Thoracic aorta (tissue), 2 donors: ENCODE results near the gene RAET1E. TPM values are rescaled to one million over a fixed set of nuclear protein-coding genes. Genes with fewer than 3 reads are reported as not detected.
"Not testable (repeated sequence)": the region's sequence is repeated elsewhere in the genome, so short reads cannot be mapped to it uniquely, and the experiment has no call there.

Experiments used
- ATAC-seq: fragments of 150-250 bp; one replicate; pipeline ENCODE4 v1.8.0; 2017; ENCODE audit warnings: low read depth; ENCODE audit not compliant: insufficient number of reproducible peaks, low FRiP score
- DNase-seq: peaks from one replicate; pipeline ENCODE4 v3.0.0-alpha.2; 2020; ENCODE audit warnings: low spot score
- H3K27ac ChIP-seq, 2 donors: fragments of 200-600 bp; sonication (generic); 1 replicate in 1 of 2; 2 replicates in 1 of 2; pipeline ENCODE4 v1.5.1; 2016; ENCODE audit warnings: mild to moderate bottlenecking in 2 of 2, moderate library complexity in 2 of 2
- H3K27me3 ChIP-seq: fragments of 200-600 bp; sonication (generic); replicated peaks from 2 replicates; pipeline ENCODE4 v1.6.0; 2016; ENCODE audit warnings: mild to moderate bottlenecking; ENCODE audit not compliant: insufficient read depth
- H3K36me3 ChIP-seq: fragments of 200-600 bp; sonication (generic); one replicate; pipeline ENCODE4 v1.5.1; 2016
- H3K4me1 ChIP-seq, 2 donors: fragments of 200-600 bp; sonication (generic); 1 replicate in 1 of 2; 2 replicates in 1 of 2; pipeline versions ENCODE4 v1.5.1 to v1.6.0; 2016; ENCODE audit warnings: low read depth in 2 of 2, mild to moderate bottlenecking in 1 of 2; ENCODE audit not compliant: control insufficient read depth in 1 of 2
- H3K4me3 ChIP-seq: fragments of 200-600 bp; sonication (generic); 2 replicates; pipeline ENCODE4 v1.5.1; 2016; ENCODE audit warnings: mild to moderate bottlenecking
- H3K9me3 ChIP-seq: fragments of 200-600 bp; sonication (generic); 2 replicates; pipeline ENCODE4 v1.5.1; 2016
- total RNA-seq, 2 donors: library from RNA; depleted of rRNA; stranded (reverse); fragments of >200 nt; gene quantifications; one replicate each; pipeline versions ENCODE4 v1.1.0 to v1.2.3, GENCODE V29; 2016
- TF ChIP-seq, protein P1 (sequence below): fragments of 200-600 bp; sonication (generic); IDR thresholded peaks from one replicate; pipeline ENCODE4 v1.5.1; 2019; ENCODE audit warnings: antibody characterized with exemption

RAET1E gene
- total RNA-seq, 2 donors from 2014 or later = not detected

DNA sequence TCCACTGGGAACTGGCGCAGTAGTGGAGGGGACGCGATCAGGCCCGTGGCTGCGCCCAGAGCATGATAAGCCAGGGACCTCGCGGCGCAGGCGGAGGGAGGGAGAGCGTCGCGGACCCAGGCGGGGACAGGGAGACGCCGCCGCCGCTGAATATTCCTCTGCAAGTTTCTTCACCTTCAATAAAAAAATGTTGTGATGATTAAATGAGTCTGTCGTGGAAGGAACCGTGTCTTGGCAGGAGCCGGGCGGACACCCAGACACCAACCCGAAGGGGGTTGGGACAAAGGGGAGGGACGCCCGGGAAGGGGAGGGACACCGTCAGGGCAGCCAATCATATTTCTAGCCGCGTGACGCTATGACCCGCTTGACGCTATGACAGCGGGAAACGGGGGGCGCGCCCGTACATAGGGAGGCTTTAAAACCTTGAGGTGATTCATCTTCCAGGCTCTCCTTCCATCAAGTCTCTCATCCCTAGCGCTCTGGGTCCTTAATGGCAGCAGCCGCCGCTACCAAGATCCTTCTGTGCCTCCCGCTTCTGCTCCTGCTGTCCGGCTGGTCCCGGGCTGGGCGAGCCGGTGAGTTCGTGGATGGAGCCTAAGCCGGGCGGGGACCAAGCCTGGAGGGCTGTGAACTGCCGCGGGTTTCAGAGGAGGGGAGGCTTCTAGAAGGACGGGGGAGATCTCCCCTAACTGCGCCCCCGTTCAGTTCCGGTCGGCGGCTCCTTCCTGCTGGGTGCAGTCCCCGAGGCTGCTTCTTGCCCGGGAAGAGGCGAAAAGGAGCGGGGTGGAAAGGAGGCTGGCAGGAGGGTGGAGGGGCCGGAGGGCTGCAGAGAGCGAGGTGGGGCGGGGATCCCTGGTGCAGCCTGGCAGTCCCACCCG is 43.9 kb upstream of the RAET1E start, which contains the start of gene ULBP2:
Gene ULBP2, plus strand, starts transcription at position 432 of the 878 bp plus-strand sequence. Its CDS starts 59 bp downstream, at position 491.
- H3K36me3 ChIP-seq = no peaks in the 10 kb centered on the region
- DNase-seq (peak; percentile 67), ATAC-seq (peak; percentile 88)
- no peak within 1 kb of the TSS for H3K27ac ChIP-seq
- TF ChIP-seq, protein P1, sequence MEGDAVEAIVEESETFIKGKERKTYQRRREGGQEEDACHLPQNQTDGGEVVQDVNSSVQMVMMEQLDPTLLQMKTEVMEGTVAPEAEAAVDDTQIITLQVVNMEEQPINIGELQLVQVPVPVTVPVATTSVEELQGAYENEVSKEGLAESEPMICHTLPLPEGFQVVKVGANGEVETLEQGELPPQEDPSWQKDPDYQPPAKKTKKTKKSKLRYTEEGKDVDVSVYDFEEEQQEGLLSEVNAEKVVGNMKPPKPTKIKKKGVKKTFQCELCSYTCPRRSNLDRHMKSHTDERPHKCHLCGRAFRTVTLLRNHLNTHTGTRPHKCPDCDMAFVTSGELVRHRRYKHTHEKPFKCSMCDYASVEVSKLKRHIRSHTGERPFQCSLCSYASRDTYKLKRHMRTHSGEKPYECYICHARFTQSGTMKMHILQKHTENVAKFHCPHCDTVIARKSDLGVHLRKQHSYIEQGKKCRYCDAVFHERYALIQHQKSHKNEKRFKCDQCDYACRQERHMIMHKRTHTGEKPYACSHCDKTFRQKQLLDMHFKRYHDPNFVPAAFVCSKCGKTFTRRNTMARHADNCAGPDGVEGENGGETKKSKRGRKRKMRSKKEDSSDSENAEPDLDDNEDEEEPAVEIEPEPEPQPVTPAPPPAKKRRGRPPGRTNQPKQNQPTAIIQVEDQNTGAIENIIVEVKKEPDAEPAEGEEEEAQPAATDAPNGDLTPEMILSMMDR = no peak
- peaks cover 33% of the 10 kb centered on the region for H3K27me3 ChIP-seq
- peak within 1 kb of the TSS; percentile 77 for H3K4me3 ChIP-seq
- H3K4me1 ChIP-seq = peaks cover 16 to 21% of the 10 kb centered on the region in 2 donors
- H3K9me3 ChIP-seq = no peaks in the 10 kb centered on the region

DNA sequence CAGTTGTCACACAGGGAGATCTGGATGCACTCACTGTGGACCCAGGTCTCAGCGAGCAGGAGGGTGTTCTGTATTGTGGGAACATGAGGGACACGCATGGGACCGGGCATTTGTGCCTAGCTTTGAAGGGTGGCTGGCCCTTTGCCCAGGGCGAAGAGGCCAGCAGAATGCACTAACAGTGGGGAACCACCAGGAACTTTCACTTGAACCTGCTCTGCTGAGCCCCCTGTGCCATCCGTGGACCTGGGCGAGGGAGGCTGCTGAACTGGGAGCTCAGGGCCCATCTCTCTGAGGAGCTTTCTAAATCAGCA is 42.7 kb upstream of the RAET1E start:
- H3K4me1 ChIP-seq = peaks cover 16 to 21% of the 10 kb centered on the region in 2 donors
- no peaks in the 10 kb centered on the region for H3K9me3 ChIP-seq
- TF ChIP-seq, protein P1 = no peak

DNA sequence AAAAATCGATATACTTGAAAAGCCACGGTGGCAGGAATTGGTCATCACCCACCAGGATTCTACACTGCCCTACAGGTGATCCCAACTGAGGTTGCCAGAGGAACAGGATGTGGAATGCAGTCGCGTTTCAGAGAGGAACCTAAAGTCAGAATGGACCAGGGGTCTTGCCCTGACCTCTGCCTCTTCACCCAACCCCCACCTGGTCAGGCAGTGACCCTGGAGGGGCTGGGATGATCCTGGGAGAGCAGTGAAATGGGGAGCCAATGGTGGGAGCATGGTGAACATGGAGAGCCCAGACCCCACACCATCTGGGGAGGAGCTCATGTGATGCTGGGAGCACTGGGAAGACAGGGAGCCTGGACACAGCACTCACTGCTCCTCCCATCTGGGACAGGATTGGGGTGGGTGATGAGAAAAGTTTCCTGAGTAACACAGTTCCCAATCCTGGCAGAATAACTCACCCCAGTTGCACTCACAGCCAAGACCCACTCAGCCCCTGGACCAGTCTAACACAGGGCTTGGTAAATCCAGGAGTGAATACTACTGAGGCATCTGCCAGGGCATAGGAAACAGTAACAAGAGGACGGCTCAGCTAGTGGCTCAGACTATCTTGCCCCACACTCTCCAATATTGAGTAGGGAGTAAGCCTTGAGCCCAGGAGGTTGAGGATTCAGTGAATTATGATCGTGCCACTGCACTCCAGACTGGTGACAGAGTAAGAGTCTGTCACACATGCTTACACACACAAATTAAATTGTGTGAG is 42.2 kb upstream of the RAET1E start:
- ATAC-seq = no peak
- Histone ChIP-seq H3K36me3 (no peaks in the 10 kb centered on the region), H3K9me3 (no peaks in the 10 kb centered on the region), H3K4me1 (peaks cover 16 to 21% of the 10 kb centered on the region in 2 donors), H3K27ac (peak overlapping the region in 1 of 2 donors; percentile 11), H3K27me3 (peaks cover 33% of the 10 kb centered on the region), H3K4me3 (no peak overlapping the region)
- DNase-seq = no peak
- TF ChIP-seq, protein P1 = no peak

More for the DNA sequence above, 42.7 kb upstream of the RAET1E start:
- Histone ChIP-seq H3K27ac (peak overlapping the region in 1 of 2 donors; percentile 11), H3K4me3 (no peak overlapping the region), H3K27me3 (peaks cover 33% of the 10 kb centered on the region), H3K36me3 (no peaks in the 10 kb centered on the region)
- ATAC-seq (no peak), DNase-seq (no peak)

DNA sequence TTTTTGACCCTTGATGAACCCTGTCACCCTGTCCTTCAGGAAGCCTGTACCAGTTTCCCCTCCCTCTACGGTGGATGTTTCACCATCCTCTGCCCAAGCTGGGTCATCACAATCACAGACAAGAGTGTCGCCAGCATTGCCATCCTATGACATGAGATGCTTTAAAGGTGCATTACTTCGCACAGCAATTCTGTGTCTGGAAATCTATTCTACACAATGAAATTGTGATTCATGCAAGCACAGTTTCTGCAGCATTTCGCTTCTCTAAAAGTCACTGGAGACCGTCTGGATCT is 41.4 kb upstream of the RAET1E start:
- no peak overlapping the region for H3K4me3 ChIP-seq
- ATAC-seq = no peak
- DNase-seq = no peak
- TF ChIP-seq, protein P1 = no peak
- peaks cover 16 to 21% of the 10 kb centered on the region in 2 donors for H3K4me1 ChIP-seq
- H3K27ac ChIP-seq = no peak overlapping the region
- H3K36me3 ChIP-seq = no peaks in the 10 kb centered on the region
- H3K9me3 ChIP-seq = no peaks in the 10 kb centered on the region
- peaks cover 33% of the 10 kb centered on the region for H3K27me3 ChIP-seq

DNA sequence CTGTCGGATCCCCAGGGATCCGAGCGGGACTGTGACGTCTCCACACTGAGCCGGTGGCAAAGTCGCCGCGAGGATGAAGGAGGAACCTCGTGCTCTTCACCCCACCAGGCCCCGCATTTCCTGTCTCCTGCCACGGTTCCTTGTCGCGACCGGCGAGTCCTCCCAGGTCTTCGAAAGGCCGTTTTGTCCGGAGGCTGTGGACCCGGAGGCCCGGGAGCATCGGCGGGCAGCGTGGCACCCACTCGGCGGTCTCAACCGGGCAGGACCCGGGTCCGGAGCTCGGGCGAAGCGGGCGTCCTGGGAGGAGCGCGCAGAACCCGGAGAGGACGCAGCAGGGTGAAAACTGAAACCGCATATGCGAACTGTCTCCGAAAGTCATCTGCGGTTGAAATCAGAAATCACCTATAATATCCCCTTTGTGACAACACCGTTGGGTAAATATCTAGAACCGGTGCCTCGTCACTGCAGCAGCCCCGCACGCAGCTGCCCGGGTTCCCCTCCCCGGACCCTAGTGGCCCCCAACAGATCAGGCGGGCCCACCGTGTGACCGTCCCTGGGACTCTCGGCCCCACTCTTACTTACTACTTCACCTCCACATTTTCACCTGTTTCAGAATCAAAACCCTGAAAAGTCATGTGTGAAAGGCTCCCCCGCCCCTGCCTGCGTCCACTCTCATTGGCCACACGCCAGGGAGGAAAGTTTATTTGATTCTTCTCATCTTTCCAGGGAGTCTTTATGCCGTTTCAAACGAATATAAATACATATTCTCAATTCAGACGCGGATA is 40.9 kb upstream of the RAET1E start:
- Histone ChIP-seq H3K27ac (no peak overlapping the region), H3K36me3 (no peaks in the 10 kb centered on the region), H3K27me3 (peaks cover 33% of the 10 kb centered on the region), H3K4me1 (peaks cover 16 to 21% of the 10 kb centered on the region in 2 donors), H3K9me3 (no peaks in the 10 kb centered on the region), H3K4me3 (peak overlapping the region; percentile 71)
- ATAC-seq (no peak), DNase-seq (no peak)
- TF ChIP-seq, protein P1 = no peak

DNA sequence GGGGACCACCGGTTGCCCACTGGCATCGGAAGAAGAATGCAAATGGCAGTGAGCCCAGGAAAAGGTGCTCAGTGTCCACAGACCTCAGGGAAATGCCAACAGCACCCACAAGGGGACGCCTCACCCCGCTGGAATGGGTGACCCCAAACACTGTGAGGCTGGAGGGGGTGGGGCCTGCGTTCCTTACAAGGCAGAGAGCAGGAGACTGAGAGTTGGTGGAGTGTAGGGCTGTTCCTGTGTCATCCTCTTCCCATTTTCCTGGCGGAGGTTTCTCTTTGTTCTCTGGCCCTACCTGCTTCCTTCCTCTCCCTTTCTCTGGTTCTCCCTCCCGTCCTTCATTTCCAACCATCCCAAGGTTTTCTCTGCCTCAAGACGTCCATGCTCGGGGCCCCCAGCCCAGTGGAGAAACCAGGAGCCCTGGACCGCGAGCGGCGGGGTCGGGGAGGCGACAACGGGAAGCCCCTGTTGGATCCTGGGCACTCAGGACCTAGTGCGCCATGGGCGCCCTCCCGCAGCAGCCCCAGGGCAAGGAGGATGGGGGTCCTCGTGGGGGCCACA is 40.2 kb upstream of the RAET1E start:
- not testable (repeated sequence) for H3K27ac ChIP-seq, DNase-seq, H3K9me3 ChIP-seq, H3K36me3 ChIP-seq, ATAC-seq
- peaks cover 37% of the 10 kb centered on the region for H3K27me3 ChIP-seq
- peaks cover 16 to 21% of the 10 kb centered on the region in 2 donors for H3K4me1 ChIP-seq
- H3K4me3 ChIP-seq = peak overlapping the region; percentile 71
